CD1c-positive myeloid dendritic cell (primary cell): Measurements from ENCODE around the gene MXI1.
"Not testable (repeated sequence)": the region's sequence is repeated elsewhere in the genome, so short reads cannot be mapped to it uniquely, and the experiment has no call there.

ENCODE experiments used
- DNase-seq: peaks from one replicate; pipeline ENCODE4 v3.0.0-alpha.2; 2016; ENCODE audit errors: extremely low spot score

Gene MXI1

DNA sequence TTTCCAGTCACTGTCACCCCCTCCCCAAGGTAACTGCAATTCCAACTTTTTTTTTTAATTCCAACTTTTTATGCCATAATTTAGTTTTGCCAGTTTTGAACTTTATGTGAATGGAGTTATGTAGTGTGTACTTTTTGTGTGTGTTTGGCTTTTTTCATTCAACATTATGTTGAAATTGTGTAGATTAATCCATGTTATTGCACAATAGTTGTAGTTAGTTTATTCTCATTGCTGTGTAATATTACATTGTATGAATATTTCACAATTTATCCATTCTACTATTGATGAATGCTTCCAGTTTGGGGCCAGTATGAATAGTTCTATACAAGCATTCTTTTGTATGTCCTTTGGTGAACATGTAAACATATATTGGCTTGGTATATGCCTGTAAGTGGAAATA is 32.5 kb downstream of the MXI1 start:
- DNase-seq = no peak

DNA sequence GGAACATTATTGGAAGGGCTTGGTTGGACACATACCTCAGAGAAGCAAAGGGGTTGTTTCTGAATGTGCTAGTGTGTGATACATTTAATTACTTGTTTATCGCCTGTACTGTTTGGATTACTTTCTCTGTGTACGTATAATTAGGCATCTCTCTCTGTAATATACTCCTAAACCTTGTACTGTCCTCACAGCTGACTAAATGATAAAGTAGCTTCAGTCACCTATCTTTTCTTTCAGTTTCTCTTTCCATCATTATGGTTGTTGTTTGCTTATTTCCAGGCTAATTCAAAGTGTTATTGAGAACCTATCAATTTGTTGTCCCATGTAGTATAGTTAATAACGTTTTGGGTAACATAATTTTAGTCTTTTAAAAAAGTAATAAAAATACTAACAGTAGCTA is 34.0 kb downstream of the MXI1 start:
- DNase-seq = no peak

DNA sequence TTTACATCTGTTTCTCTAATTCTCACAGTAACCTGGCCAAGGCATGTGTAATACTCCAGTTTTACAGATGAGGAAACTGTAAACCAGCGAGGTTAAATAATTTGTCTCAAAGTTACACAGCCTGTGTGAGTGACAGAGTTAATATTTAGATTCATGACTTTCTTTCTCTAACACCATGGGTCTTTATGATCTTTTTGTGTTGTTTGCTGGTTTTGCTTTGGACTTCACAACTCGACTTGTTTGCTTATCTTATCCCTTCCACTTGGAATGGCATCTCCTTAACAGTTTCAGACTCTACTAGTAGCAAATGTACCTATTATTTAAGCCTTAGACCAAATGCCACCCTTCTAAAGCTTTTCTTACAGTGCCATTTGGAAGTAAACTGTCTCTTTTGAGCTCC is 34.4 kb downstream of the MXI1 start:
- no peak for DNase-seq

DNA sequence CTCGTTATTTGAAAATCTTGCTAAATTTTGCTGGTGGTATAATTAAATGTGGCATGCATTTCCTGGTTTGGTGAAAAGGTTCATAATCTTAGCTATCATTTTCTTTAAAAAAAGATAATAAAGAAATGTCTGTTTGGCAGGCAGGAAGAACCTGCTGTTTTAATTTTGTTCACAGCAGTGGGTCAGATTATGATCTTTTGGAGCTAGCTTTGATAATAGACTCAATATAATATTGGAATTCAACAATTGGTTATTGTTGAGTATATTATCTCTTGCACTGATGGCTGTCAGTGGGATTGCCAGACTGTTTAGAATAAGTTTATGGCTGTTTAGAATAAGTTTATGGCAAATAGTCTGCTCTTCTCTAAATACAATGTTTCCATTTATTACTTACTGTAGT is 35.1 kb downstream of the MXI1 start:
- no peak for DNase-seq

DNA sequence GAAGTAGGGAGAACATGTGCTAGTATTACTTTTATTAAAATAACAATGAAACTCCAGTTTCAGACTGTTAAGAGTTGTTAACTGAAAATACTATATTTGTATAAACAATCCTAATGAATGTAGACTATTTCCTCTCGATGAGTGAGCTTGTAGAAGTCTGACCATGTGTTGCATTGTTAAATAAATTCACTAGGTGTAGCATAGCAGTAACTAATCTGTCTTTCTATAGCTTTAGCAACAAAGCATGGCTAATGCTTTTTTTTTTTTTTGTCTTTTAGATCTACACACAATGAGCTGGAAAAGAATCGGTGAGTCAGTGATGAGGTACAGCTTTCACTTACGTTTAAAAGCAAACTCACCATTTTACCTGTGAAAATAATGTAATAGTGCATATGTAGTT is 37.1 kb downstream of the MXI1 start:
- no peak for DNase-seq

DNA sequence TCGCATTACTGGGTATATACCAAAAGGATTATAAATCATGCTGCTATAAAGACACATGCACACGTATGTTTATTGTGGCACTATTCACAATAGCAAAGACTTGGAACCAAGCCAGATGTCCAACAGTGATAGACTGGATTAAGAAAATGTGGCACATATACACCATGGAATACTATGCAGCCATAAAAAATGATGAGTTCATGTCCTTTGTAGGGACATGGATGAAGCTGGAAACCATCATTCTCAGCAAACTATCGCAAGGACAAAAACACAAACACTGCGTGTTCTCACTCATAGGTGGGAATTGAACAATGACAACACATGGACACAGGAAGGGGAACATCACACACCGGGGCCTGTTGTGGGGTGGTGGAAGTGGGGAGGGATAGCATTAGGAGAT is 40.4 kb downstream of the MXI1 start:
- DNase-seq = not testable (repeated sequence)

DNA sequence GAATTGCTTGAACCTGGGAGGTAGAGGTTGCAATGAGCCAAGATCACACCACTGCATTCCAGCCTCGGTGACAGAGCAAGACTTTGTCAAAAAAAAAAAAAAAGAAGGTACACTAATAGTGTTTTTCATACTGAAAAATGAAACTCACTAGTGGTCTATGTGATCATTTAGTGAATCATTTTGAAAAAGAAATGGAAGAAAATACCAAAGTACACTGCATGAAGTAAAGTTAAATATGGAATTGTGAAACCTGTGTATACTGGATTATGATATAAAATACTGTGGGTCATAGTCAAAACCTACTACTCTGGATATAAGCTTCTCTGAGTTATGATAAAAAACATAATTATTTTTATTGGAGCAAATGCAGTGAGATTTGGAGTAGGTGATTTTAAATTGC is 42.1 kb downstream of the MXI1 start:
- not testable (repeated sequence) for DNase-seq

DNA sequence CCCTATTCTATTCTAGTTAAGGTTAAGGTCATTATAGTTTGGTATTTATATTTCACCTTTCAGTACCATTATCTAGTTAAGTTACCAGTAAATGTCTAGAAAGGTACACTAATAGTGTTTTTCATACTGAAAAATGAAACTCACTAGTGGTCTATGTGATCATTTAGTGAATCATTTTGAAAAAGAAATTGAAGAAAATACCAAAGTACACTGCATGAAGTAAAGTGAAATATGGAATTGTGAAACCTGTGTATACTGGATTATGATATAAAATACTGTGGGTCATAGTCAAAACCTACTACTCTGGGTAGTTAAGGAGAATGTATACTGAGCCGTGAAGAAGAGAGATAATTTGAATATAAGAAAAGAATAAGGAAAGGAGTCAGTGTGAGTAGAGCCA is 44.0 kb downstream of the MXI1 start:
- DNase-seq = not testable (repeated sequence)

DNA sequence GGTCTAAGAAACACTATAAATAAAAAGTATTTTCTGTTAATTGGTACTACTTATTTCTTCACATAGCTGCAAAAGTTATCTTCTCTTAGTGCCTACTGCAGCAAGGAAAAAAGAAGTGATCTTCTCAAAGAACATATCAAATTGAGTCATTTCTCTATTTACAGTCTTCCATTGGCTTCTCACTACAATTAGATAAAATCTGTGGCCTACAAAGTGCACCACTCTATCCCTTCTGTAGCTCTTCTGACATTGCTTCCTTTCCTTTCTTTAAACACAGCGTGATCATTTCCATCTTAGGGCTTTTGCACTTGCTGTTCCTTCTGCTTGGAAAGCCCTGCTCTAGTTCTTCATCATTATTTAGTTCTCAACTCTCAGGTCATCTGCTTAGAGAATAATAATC is 44.7 kb downstream of the MXI1 start:
- DNase-seq = no peak

DNA sequence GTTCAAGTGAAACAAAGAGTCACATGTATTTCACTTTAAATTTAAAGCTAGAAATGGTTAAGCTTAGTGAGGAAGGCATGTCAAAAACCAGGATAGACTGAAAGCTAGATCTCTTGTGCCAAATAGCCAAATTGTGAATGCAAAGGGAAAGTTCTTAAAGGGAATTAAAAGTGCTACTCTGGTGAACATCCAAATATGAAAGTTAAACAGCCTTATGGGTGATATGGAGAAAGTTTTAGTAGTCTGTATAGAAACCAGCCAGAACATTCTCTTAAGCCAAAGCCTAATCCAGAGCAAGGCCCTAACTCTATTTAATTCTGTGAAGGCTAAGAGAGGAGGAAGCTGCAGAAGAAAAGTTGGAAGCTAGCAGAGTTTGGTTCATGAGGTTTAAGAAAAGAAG is 47.1 kb downstream of the MXI1 start:
- DNase-seq = no peak

DNA sequence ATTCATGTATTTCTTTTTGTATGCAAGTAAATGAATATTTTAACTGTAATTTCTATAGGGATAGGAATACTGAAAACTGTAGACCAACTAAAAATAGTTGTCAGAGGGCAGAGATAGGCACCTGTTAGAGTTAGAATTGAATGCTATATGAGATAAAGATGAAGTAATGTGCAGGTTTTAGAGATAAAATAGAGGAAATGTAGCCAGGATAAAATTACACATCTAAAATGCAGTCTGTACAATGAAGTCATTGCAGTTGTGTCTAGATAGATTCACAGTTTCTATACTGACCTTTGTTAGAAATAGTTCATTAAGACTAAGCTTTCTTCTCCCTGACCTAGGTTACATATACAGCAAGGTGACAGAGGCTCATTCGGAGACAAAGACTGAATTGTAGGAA is 51.1 kb downstream of the MXI1 start:
- no peak for DNase-seq

DNA sequence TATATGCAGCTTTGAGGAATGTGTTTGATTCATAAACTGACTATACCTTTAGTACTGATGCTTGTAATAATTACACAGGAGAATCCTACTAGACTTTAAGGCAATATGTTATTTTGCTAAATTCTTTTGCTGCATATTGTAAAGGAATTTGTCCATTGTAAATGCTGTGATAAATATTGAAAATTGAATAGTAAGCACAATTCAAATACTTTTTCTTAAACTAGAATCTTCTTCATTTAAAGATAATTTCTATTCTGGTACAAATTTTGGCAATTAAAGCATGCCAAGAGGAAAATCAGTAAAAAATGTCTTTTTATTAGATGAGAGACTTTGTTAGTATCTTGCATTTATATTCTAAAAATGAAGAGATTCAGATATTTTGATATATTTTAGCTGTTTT is 51.9 kb downstream of the MXI1 start:
- DNase-seq = no peak

DNA sequence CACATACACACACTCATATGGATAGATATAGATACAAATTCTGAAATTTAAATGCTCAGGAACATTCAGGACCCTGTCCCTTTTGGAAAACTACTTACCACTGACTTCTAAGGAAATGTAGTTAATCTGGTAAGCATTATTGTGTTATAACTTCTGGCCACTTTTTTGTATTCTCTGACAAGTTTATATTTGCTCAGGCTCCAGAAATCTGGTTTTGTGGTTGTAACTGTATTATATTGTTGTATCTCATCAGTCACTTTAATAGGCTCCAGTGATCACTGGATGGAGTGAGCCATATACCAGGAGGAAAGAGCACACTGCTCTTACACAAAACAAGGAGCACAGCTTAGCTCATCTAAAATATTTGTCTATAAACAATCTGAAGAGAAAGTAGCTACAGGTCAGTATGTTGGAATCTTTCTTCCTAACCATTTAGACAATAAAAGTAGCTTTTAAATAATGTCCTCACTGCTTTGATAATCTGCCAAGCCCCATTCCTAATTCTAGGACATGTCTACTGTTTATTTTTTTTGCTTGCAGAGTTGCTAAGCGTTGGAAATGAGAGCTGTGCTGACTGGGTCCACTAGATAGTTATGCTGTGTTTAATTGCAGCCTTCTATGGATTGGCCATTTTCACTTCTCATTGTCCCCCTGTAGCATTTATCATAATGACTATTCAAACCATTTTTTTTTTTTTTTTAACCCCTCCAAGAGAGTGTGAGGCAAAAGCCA is 53.5 kb downstream of the MXI1 start:
- no peak for DNase-seq

DNA sequence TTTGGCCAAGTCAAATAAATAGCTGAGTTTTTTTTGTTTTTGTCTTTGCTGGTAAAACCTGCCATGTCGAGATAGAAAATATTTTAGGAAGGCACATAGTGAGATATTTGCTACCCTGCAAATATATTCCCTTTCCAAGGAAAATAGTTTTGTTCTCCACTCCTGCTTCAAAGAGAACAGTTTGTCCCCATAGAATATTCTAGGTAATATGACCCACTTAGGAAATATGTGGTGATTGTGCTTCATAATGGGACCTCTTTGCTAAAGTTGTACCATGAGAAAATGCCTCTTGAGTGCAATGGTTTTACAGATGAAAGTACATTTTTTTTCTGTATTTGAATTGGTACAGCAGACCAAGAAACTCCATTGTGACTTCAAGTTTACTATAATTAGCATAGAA is 55.8 kb downstream of the MXI1 start:
- no peak for DNase-seq

DNA sequence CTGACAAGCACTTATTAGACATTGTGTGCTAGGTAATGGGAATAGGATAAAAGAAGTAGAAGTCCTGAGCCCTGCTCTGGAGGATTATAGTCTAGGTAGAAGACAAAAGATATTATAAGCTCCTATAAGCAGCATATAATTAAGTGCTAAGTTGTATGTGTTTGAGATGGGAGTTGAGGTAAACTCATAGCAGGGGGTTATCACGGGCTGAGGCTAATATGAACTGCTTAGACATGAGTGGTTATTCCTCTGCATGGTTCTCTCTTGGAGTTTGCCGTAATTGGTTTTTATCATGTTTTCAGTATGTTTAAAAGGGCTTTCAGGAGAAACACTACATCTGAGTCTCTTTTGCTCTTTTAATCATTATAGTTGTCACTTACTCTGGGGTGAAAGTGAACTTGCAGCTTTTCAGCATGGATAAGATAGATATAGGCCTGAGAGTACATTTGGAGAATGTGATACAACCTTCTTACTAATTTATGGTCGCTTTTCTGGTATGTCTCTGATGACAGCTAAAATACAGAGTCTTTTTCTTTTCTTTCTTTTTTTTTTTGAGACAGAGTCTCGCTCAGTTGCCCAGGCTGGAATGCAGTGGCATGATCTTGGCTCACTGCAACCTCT is 58.3 kb downstream of the MXI1 start:
- no peak for DNase-seq

DNA sequence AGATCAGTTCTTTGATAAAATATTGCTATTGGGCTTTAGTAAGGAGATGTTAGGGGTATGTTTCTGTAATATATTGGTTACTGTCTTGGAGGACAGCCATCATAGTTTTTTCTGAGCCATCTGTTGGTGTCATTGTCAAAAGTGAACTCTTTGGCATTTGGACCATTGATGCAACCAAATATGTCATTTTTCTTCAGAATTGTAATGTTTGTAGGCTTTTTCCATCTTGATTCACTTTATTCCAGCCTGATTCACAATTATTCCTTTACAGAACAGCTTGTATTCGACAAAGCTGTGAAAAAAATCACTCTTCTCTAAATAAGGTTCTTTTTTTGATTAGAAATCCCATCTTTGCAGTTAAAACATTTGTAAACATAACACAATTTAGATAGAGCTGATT is 59.9 kb downstream of the MXI1 start:
- DNase-seq = no peak

DNA sequence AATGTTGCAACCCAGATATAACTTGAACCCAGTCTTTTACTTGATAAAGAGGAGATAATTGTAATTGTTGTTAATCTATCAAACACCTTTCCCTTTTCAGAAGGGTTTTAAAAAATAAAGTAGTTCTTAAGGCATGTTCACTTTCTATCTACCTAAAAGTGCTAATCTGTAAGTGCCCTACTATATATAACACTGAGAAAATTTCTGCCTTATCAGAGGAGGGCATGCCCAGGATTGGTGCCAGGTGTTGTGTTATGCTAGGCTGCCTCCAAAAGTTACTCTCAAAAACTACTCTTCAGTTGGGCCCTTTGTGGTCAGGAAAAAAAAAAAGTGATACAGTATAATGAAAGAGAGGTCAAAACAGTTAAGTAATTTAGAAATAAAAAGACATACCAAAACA is 61.0 kb downstream of the MXI1 start:
- no peak for DNase-seq

DNA sequence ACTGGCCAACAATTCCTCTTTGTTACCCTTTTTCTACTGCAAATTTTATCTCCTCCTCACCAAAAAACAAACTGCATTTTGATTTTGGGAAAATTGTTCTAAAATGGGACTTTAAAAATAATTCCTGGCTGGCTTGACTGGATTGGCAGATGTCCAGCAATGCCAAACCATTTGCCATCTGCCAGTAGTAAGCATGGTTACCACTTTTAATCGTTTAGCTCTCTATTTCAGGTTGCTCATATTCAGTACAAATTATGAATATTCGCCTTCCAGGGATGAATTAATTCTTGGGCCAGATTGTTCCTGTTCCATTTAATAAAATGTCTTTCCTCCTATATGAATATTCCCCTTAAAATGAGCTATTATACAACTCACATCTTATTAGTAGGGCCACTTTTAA is 61.6 kb downstream of the MXI1 start:
- DNase-seq = no peak

DNA sequence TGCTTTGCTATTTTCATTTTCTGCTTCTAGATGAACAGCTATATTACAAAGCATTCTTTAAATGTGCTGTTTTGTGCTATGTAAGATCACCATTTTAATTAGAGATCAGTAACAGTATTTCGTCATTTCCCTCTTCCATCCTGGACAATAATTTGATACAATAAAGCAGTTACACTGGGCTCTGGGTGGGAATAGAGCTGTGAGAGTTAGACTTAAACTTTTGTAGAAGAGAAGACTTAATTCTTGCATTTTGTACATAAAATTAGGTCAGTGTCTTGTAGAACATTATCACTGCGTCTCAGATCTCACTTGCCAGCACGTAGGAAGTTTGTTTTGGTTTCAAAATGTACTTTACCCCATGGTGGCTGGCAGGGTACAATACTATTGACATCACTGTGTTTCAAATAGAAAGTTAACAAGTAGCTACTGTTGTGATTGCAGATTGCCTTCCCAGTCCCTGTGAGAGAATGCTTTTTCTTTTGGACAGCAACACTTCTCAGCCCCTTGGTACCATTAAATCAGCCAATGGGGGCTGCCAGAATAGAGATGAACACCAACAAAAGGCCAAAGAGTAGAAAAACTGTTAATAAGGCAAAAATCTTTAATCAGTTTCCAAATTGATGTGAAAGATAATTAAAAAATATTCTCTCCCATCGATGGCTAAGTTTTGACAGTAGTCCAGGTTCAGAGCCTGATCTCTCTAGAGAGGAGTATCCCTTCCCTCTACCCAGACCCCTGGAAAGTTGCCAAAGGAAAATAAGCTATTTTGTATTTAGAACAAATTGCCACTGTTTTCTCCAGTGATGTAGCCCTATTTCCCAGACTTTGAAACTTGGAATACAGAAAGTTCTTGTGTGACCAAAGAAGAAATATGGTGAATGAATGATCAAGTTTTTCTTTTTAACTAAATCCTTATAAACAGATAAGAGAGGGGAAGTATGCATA is 62.2 kb downstream of the MXI1 start:
- peak; percentile 28 for DNase-seq

DNA sequence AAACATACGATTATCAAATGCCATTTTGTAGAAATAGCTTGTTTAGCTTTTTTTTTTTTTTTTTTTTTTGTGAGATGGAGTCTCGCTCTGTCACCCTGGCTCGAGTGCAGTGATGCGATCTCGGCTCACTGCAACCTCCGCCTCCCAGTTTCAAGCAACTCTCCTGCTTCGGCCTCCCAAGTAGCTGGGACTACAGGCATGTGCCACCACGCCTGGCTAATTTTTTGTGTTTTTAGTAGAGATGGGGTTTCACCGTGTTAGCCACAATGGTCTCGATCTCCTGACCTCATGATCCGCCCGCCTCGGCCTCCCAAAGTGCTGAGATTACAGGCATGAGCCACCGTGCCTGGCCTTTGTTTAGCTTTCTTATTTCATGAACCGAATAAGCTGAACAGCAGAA is 65.6 kb downstream of the MXI1 start:
- DNase-seq = not testable (repeated sequence)

DNA sequence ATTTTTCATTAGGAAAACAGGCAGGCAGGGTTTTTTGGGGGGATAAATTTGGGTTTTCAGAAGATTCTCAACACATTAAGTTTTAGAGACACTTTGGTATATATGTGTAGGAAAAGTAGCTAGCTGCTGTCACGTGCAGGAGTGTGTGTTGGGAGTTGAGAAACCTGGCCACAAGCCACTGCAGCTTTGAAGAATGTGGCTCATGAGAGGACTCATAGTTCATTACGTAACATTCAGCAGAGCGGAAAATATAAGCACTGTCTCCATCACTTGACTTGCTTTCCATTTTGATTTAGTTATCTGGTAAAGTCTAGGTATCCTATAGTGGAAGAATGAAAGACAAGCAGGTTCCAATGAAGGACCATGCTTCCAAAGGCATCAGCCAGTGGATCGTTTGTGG is 66.1 kb downstream of the MXI1 start:
- peak; percentile 15 for DNase-seq

DNA sequence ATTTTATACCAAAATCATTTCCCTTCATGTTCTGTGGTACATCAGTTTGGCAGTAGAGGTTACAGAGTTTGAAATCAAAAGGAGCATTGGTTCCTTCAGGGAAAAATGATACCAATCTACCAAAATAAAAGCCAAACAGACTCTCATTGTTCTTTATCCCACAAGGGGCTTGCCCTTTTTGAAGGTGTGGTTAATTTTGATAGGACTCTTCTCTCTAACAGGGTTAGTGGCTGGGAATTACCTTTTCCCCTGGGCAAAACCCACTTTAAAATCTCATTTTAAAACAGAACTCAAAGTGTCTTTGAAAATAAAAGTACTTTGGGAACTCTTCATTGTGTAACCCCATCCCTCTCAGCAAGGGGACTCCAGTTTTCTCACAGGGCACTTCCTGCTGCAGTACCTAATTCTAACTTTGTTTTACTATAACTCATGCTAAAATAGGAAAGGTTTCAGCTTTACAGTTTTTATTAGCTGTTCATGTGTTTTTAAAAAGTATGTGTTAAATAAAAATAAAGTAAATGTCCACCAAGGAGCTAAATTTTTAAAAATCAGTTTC is 66.7 kb downstream of the MXI1 start:
- no peak for DNase-seq
